Fibroblast of mammary gland (primary cell): ENCODE data around the gene NBPF4.
"Not testable (repeated sequence)": the region's sequence is repeated elsewhere in the genome, so short reads cannot be mapped to it uniquely, and the experiment has no call there.

Experiments used
- DNase-seq: peaks from one replicate; pipeline ENCODE4 v3.0.0-alpha.2; 2010; ENCODE audit warnings: low read depth
- H3K4me3 ChIP-seq: 2 replicates; pipeline ENCODE4 v1.5.1; 2011; ENCODE audit warnings: low read depth, mild to moderate bottlenecking, low read length, moderate library complexity; ENCODE audit not compliant: control insufficient read depth
- CTCF ChIP-seq: conservative IDR thresholded peaks from 2 replicates; pipeline ENCODE4 v1.5.1; 2011; ENCODE audit warnings: low read depth, low read length, inconsistent platforms; ENCODE audit not compliant: control insufficient read depth, insufficient read depth

NBPF4 gene

GRCh38 chr1:108216028-108216890, 27.6 kb downstream of the NBPF4 start:
- DNase-seq, result not testable (repeated sequence)

GRCh38 chr1:108214641-108215465, 29.0 kb downstream of the NBPF4 start:
- TF ChIP-seq CTCF, result peak; percentile 53
- not testable (repeated sequence) for DNase-seq, H3K4me3 ChIP-seq

More at GRCh38 chr1:108216028-108216890, 27.6 kb downstream of the NBPF4 start:
- H3K4me3 ChIP-seq, result not testable (repeated sequence)

GRCh38 chr1:108211014-108211413, 32.9 kb downstream of the NBPF4 start:
- DNase-seq, result no peak
- H3K4me3 ChIP-seq, result no peak overlapping the region
- no peak for TF ChIP-seq CTCF

GRCh38 chr1:108209456-108210108, 34.3 kb downstream of the NBPF4 start:
- H3K4me3 ChIP-seq, result no peak overlapping the region
- no peak for DNase-seq
- no peak for TF ChIP-seq CTCF

GRCh38 chr1:108208724-108209446, 35.0 kb downstream of the NBPF4 start:
- TF ChIP-seq CTCF, result no peak
- no peak for DNase-seq
- no peak overlapping the region for H3K4me3 ChIP-seq

- not testable (repeated sequence) for DNase-seq, H3K4me3 ChIP-seq
Measured at GRCh38 chr1:108203582-108203981, 40.3 kb downstream of the NBPF4 start.

GRCh38 chr1:108201687-108202086, 42.2 kb downstream of the NBPF4 start:
- DNase-seq, result no peak
- no peak for TF ChIP-seq CTCF
- H3K4me3 ChIP-seq, result no peak overlapping the region
